ENCODE data around the gene DIPK2B.

DNA sequence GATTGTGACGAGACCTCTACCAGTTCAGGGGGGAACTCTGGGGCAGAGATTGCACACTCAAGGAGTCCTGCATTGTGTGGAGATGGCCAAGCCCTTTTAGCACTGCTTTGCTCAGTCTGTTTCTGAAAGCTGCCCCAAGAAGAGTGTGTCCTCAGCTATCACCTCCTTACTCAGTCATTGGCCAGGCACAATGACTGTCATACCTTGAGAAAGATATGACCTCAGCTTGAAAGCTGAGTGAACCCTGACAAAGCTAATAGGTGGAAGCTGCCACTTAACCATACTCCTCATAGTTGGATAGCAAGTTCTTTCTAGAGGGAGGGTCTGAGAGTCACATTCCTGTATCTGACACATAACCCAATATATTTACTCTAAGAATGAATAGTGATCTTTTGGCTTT is 37.8 kb upstream of the DIPK2B start:
- TF ChIP-seq, protein P1, sequence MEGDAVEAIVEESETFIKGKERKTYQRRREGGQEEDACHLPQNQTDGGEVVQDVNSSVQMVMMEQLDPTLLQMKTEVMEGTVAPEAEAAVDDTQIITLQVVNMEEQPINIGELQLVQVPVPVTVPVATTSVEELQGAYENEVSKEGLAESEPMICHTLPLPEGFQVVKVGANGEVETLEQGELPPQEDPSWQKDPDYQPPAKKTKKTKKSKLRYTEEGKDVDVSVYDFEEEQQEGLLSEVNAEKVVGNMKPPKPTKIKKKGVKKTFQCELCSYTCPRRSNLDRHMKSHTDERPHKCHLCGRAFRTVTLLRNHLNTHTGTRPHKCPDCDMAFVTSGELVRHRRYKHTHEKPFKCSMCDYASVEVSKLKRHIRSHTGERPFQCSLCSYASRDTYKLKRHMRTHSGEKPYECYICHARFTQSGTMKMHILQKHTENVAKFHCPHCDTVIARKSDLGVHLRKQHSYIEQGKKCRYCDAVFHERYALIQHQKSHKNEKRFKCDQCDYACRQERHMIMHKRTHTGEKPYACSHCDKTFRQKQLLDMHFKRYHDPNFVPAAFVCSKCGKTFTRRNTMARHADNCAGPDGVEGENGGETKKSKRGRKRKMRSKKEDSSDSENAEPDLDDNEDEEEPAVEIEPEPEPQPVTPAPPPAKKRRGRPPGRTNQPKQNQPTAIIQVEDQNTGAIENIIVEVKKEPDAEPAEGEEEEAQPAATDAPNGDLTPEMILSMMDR (IDR thresholded peaks at IDR 0.05): no peak
- no peak for TF ChIP-seq POLR2A (IDR thresholded peaks at IDR 0.05)

Data from lower leg skin (tissue), 3 donors.